Calu3 (cell line): ENCODE measurements around the gene NPR3. TPM values are rescaled to one million over a fixed set of nuclear protein-coding genes. Genes with fewer than 3 reads are reported as not detected.
A peak's percentile ranks its signal among the peaks of the same experiment; 100 is the strongest.

Experiments
- BruUV-seq: library from RNA; stranded (reverse); fragments of 400-500 nt; replicated peaks from 2 replicates; lab custom pipeline; 2021; lab: Mats Ljungman, UMichigan
- CTCF ChIA-PET: fragments of 300-600 bp; sonication (Branson Sonifier 250); formaldehyde crosslinking; loops from one replicate; lab custom pipeline; 2022; ENCODE audit warnings: antibody characterized with exemption; lab: Charles Lee
- DNase-seq: peaks from one replicate; pipeline ENCODE4 v3.0.0; 2022
- H3K27ac Mint-ChIP-seq: one replicate; pipeline ENCODE4 v1.8.0; 2022; ENCODE audit warnings: mixed read lengths; ENCODE audit not compliant: unreplicated experiment
- H3K27me3 Mint-ChIP-seq: one replicate; pipeline ENCODE4 v1.8.0; 2022; ENCODE audit warnings: mixed read lengths; ENCODE audit not compliant: unreplicated experiment
- H3K36me3 Mint-ChIP-seq: one replicate; pipeline ENCODE4 v1.8.0; 2022; ENCODE audit warnings: mild to moderate bottlenecking, moderate library complexity, mixed read lengths; ENCODE audit not compliant: insufficient read depth, unreplicated experiment
- H3K4me1 Mint-ChIP-seq: one replicate; pipeline ENCODE4 v1.8.0; 2022; ENCODE audit warnings: mild to moderate bottlenecking, low read depth, mixed read lengths; ENCODE audit not compliant: unreplicated experiment
- H3K4me3 Mint-ChIP-seq: one replicate; pipeline ENCODE4 v1.8.0; 2022; ENCODE audit warnings: mild to moderate bottlenecking, low read depth, moderate library complexity, mixed read lengths; ENCODE audit not compliant: unreplicated experiment
- H3K9me3 Mint-ChIP-seq: one replicate; pipeline ENCODE4 v1.8.0; 2022; ENCODE audit warnings: low read depth, mixed read lengths; ENCODE audit not compliant: unreplicated experiment
- intact Hi-C: fragments of 100-400 bp; cut with micrococcal nuclease; formaldehyde crosslinking; loops from one replicate; pipeline ENCODE4 v1.10.0; 2022; ENCODE audit not compliant: unreplicated experiment
- total RNA-seq: library from RNA; stranded (reverse); gene quantifications from 2 replicates; pipeline ENCODE4 v1.2.3, GENCODE V29; 2022
- TF ChIP-seq, protein P1 (sequence below): fragments of 200-600 bp; IDR thresholded peaks from one replicate; pipeline ENCODE4 v1.8.0; 2022; ENCODE audit warnings: antibody characterized with exemption; ENCODE audit not compliant: unreplicated experiment

NPR3 gene
- total RNA-seq, 1 experiment from 2014 or later, result 0.19 TPM

GRCh38 chr5:32724526-32724925 is 13.4 kb downstream of the NPR3 start:
- BruUV-seq, result no TSS peak
- Mint-ChIP-seq H3K36me3 (no peaks in the 10 kb centered on the region), H3K4me3 (no peak overlapping the region), H3K27ac (no peak overlapping the region), H3K4me1 (no peaks in the 10 kb centered on the region), H3K27me3 (peaks cover 35% of the 10 kb centered on the region), H3K9me3 (no peaks in the 10 kb centered on the region)
- DNase-seq, result no peak
- TF ChIP-seq, protein P1, sequence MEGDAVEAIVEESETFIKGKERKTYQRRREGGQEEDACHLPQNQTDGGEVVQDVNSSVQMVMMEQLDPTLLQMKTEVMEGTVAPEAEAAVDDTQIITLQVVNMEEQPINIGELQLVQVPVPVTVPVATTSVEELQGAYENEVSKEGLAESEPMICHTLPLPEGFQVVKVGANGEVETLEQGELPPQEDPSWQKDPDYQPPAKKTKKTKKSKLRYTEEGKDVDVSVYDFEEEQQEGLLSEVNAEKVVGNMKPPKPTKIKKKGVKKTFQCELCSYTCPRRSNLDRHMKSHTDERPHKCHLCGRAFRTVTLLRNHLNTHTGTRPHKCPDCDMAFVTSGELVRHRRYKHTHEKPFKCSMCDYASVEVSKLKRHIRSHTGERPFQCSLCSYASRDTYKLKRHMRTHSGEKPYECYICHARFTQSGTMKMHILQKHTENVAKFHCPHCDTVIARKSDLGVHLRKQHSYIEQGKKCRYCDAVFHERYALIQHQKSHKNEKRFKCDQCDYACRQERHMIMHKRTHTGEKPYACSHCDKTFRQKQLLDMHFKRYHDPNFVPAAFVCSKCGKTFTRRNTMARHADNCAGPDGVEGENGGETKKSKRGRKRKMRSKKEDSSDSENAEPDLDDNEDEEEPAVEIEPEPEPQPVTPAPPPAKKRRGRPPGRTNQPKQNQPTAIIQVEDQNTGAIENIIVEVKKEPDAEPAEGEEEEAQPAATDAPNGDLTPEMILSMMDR, result peak; percentile 18
- intact Hi-C loops, result no loop called here
- CTCF ChIA-PET, result no interaction called here

DNA sequence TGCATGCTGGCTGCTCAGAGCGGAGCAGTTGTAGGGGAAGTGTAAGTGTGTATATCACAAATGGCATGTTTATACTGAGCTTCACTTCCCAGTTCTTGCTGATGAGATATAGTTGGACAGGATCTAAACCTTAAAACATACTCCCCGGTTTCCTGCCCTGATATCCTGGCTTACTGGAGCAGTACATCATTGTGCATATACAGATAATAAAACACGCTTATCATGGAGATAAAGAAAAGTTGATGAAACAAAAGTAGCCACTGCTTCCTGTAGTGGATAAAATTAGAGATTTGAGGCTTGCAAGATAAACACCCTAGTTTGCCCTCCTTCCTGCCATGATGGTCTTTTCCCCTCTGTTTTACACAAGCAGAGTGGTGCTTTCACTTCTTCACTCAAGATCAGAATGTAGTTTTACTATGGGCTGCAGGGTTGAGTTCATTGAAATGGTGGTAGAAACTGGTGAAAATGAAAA is 15.0 kb downstream of the NPR3 start:
- BruUV-seq, result no TSS peak
- TF ChIP-seq, protein P1, result no peak

GRCh38 chr5:32729651-32730050 is 18.5 kb downstream of the NPR3 start:
- Mint-ChIP-seq H3K27me3 (peaks cover 21% of the 10 kb centered on the region), H3K9me3 (no peaks in the 10 kb centered on the region), H3K4me1 (no peaks in the 10 kb centered on the region), H3K36me3 (no peaks in the 10 kb centered on the region), H3K27ac (no peak overlapping the region), H3K4me3 (no peak overlapping the region)
- TF ChIP-seq, protein P1, result no peak
- CTCF ChIA-PET, result no interaction called here
- BruUV-seq, result no TSS peak
- intact Hi-C loops, result no loop called here
- DNase-seq, result no peak

More for the DNA sequence above, 15.0 kb downstream of the NPR3 start:
- Mint-ChIP-seq H3K4me1 (no peaks in the 10 kb centered on the region), H3K4me3 (no peak overlapping the region), H3K9me3 (no peaks in the 10 kb centered on the region), H3K36me3 (no peaks in the 10 kb centered on the region), H3K27ac (no peak overlapping the region), H3K27me3 (peaks cover 29% of the 10 kb centered on the region)
- no peak for DNase-seq
- CTCF ChIA-PET, result interaction anchor here (0.6 kb wide), 1 partner anchor 940 kb away, joined by 4 read pairs; no protein-coding TSS in a partner anchor
- intact Hi-C loops, result no loop called here

DNA sequence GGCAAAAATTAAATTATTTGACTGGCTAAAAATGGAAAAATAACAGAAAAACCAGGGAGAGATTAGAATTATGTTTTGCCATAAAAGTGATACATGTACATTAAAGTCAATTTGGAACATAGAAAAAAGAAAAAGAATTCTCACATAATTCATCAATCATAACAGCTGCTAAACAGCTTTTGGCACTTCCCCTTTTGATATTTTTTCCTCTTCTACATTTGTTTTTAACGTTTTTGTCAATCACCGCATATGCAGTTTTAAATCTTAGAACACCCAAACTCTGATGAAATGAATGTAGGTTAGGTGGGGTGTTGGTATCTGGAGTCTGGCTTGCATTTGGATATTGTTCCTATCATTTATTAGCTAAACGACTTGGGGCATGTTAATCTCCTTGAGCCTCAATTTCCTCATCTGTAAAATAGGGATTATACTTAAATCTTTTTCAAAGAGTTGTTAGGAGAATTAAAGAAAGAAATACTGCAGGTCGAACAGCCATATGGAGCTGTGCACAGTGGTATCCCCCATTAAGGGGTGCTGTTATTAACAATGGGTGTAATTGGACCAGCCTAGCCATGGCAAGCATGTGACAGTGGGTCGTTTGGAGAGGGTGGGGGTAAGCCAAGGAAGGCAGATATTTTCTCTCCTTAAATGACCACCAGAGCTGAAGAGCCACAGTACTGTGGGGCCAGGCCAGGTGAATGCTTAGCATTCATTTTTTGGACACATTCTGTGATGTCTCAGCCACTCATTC is 22.6 kb downstream of the NPR3 start:
- BruUV-seq, result no TSS peak
- Mint-ChIP-seq H3K27me3 (peaks cover 20% of the 10 kb centered on the region), H3K4me3 (no peak overlapping the region), H3K4me1 (no peaks in the 10 kb centered on the region), H3K9me3 (no peaks in the 10 kb centered on the region), H3K27ac (no peak overlapping the region), H3K36me3 (no peaks in the 10 kb centered on the region)
- intact Hi-C loops, result no loop called here
- DNase-seq, result no peak
- CTCF ChIA-PET, result no interaction called here
- TF ChIP-seq, protein P1, result no peak
